Neuron (in vitro differentiated cells): ENCODE measurements around the gene CNTFR.
A peak's percentile ranks its signal among the peaks of the same experiment; 100 is the strongest.
"Not testable (repeated sequence)": the region's sequence is repeated elsewhere in the genome, so short reads cannot be mapped to it uniquely, and the experiment has no call there.

ENCODE experiments used
- H2AFZ ChIP-seq: one replicate; pipeline ENCODE4 v1.6.1; 2013; ENCODE audit warnings: low read depth, mild to moderate bottlenecking, inconsistent platforms, low read length, moderate library complexity
- H3K27me3 ChIP-seq: one replicate; pipeline ENCODE4 v1.6.1; 2013; ENCODE audit warnings: low read length; ENCODE audit not compliant: insufficient read depth
- H3K36me3 ChIP-seq: one replicate; pipeline ENCODE4 v1.6.1; 2013; ENCODE audit warnings: low read length; ENCODE audit not compliant: insufficient read depth
- H3K4me1 ChIP-seq: one replicate; pipeline ENCODE4 v1.6.1; 2013; ENCODE audit warnings: low read length; ENCODE audit not compliant: insufficient read depth
- H3K4me3 ChIP-seq: 2 replicates; pipeline ENCODE4 v1.5.1; 2013; ENCODE audit warnings: mild to moderate bottlenecking, low read length, moderate library complexity
- H3K9me3 ChIP-seq: one replicate; pipeline ENCODE4 v1.6.1; 2013; ENCODE audit warnings: low read length

CNTFR gene

GRCh38 chr9:34547960-34548611 lies 41.4 kb downstream of the CNTFR start:
- Histone ChIP-seq H3K27me3 (no peaks in the 10 kb centered on the region), H3K4me1 (peaks cover 3% of the 10 kb centered on the region), H3K9me3 (no peaks in the 10 kb centered on the region), H3K36me3 (peaks cover 21% of the 10 kb centered on the region), H2AFZ (no peak overlapping the region), H3K4me3 (no peak overlapping the region)

- no peaks in the 10 kb centered on the region for H3K27me3 ChIP-seq
- no peak overlapping the region for H2AFZ ChIP-seq
- H3K36me3 ChIP-seq, result peaks cover 12% of the 10 kb centered on the region
- H3K4me3 ChIP-seq, result no peak overlapping the region
- no peaks in the 10 kb centered on the region for H3K9me3 ChIP-seq
- peaks cover 3% of the 10 kb centered on the region for H3K4me1 ChIP-seq
Observed at GRCh38 chr9:34546834-34547827, 42.4 kb downstream of the CNTFR start.

- Histone ChIP-seq H3K4me1 (peaks cover 3% of the 10 kb centered on the region), H2AFZ (no peak overlapping the region), H3K9me3 (no peaks in the 10 kb centered on the region), H3K36me3 (peaks cover 5% of the 10 kb centered on the region), H3K27me3 (no peaks in the 10 kb centered on the region), H3K4me3 (no peak overlapping the region)
Observed at GRCh38 chr9:34546102-34546833, 43.3 kb downstream of the CNTFR start.

DNA sequence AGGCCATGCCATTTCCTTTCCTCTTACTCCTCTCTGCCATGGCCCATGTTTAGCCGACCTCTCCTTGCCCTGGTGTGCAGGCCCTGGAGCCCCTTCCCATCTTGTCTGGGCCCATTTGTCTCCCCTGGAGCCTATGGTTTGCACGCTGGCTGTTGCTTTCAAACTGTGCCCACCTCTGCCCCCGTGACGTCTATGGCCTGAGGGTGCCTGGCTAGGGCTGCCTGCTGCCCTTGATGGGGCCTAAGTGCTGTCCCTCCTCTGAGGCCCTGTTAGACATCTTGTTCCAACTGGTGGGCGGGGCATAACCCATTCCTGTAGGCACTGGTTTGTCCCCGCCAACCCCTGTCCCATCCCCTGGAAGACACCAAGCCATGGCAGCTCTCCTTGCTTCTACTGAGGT lies 44.0 kb downstream of the CNTFR start:
- Histone ChIP-seq H3K4me3 (no peak overlapping the region), H3K27me3 (no peaks in the 10 kb centered on the region), H2AFZ (no peak overlapping the region), H3K36me3 (no peaks in the 10 kb centered on the region), H3K9me3 (no peaks in the 10 kb centered on the region), H3K4me1 (peaks cover 3% of the 10 kb centered on the region)

GRCh38 chr9:34544035-34544434 lies 45.5 kb downstream of the CNTFR start:
- peaks cover 3% of the 10 kb centered on the region for H3K4me1 ChIP-seq
- H3K9me3 ChIP-seq, result no peaks in the 10 kb centered on the region
- H3K36me3 ChIP-seq, result no peaks in the 10 kb centered on the region
- H3K27me3 ChIP-seq, result no peaks in the 10 kb centered on the region
- H2AFZ ChIP-seq, result no peak overlapping the region
- no peak overlapping the region for H3K4me3 ChIP-seq

- Histone ChIP-seq H3K27me3 (no peaks in the 10 kb centered on the region), H2AFZ (no peak overlapping the region), H3K4me3 (no peak overlapping the region), H3K9me3 (no peaks in the 10 kb centered on the region), H3K4me1 (no peaks in the 10 kb centered on the region), H3K36me3 (no peaks in the 10 kb centered on the region)
Observed at GRCh38 chr9:34541540-34541939, 48.0 kb downstream of the CNTFR start.

DNA sequence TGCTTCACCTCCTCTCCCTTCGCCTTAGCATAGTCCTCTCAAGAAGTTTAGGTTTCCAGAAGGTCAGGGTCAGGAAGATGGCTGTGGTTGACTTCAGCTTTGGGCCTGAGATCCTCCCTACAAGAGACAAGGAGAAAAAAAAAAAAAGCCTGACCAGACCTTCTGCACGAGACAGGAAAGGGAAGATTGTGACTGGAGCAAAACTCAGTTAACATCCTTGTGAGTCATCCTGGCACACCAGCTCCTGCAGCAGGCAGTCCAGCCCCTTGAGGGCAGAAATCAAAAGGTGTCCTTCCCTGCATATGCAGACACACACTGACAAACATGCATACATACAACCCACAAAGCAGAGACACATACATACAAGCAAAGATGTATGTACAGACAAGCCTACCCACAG lies 48.7 kb downstream of the CNTFR start:
- H3K9me3 ChIP-seq, result no peaks in the 10 kb centered on the region
- H3K27me3 ChIP-seq, result no peaks in the 10 kb centered on the region
- no peak overlapping the region for H3K4me3 ChIP-seq
- H2AFZ ChIP-seq, result no peak overlapping the region
- H3K36me3 ChIP-seq, result no peaks in the 10 kb centered on the region
- no peaks in the 10 kb centered on the region for H3K4me1 ChIP-seq

DNA sequence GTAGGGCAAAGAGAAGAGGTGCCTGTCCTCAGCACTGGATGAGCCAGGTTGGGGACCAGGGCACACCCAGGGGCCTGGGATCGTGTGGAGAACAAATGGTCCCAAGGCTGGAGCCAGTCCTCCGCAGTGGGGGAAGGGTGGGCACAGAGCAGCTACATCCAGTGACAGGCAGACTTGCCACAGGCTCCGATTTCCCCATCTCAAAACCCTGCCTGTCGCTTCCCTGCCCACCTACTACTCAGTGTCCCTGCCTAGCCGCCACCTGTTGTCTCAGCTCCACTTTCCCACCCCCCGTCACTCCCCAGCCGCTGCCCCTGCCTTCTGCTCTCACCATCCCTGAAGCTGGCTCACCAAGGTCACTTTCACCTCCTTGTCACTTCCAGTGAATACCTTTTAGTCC lies 52.8 kb downstream of the CNTFR start:
- Histone ChIP-seq H3K4me3 (no peak overlapping the region), H3K4me1 (no peaks in the 10 kb centered on the region), H3K9me3 (no peaks in the 10 kb centered on the region), H3K27me3 (peaks cover 6% of the 10 kb centered on the region), H3K36me3 (no peaks in the 10 kb centered on the region), H2AFZ (no peak overlapping the region)

- H3K27me3 ChIP-seq, H2AFZ ChIP-seq, H3K4me1 ChIP-seq, H3K36me3 ChIP-seq, H3K9me3 ChIP-seq, H3K4me3 ChIP-seq: not testable (repeated sequence)
Observed at GRCh38 chr9:34532041-34532440, 57.5 kb downstream of the CNTFR start.

DNA sequence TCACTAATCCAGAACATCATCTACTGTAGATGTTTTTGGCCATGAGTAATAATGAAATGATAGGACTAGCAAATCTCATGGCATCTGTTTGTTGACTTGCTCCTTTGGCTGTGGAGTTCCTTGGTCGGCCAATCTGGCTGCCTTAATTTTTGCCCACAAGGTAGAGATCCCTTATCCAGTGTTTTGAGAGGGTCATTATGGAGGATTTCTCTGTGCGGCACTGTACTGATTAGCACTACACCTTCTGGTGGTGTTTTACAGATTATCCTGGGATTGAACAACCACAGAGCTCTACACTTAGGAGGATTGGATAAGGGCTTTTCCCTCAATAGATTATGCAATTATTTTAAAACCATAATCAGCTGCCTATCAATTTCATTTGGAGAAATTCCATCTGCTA lies 63.5 kb downstream of the CNTFR start:
- peaks cover 13% of the 10 kb centered on the region for H3K4me1 ChIP-seq
- H3K36me3 ChIP-seq, result no peaks in the 10 kb centered on the region
- H2AFZ ChIP-seq, result no peak overlapping the region
- no peak overlapping the region for H3K4me3 ChIP-seq
- no peaks in the 10 kb centered on the region for H3K9me3 ChIP-seq
- no peaks in the 10 kb centered on the region for H3K27me3 ChIP-seq

GRCh38 chr9:34524349-34524748 lies 65.2 kb downstream of the CNTFR start:
- Histone ChIP-seq H3K27me3 (no peaks in the 10 kb centered on the region), H3K9me3 (no peaks in the 10 kb centered on the region), H3K4me3 (no peak overlapping the region), H2AFZ (no peak overlapping the region), H3K4me1 (peaks cover 13% of the 10 kb centered on the region), H3K36me3 (no peaks in the 10 kb centered on the region)

DNA sequence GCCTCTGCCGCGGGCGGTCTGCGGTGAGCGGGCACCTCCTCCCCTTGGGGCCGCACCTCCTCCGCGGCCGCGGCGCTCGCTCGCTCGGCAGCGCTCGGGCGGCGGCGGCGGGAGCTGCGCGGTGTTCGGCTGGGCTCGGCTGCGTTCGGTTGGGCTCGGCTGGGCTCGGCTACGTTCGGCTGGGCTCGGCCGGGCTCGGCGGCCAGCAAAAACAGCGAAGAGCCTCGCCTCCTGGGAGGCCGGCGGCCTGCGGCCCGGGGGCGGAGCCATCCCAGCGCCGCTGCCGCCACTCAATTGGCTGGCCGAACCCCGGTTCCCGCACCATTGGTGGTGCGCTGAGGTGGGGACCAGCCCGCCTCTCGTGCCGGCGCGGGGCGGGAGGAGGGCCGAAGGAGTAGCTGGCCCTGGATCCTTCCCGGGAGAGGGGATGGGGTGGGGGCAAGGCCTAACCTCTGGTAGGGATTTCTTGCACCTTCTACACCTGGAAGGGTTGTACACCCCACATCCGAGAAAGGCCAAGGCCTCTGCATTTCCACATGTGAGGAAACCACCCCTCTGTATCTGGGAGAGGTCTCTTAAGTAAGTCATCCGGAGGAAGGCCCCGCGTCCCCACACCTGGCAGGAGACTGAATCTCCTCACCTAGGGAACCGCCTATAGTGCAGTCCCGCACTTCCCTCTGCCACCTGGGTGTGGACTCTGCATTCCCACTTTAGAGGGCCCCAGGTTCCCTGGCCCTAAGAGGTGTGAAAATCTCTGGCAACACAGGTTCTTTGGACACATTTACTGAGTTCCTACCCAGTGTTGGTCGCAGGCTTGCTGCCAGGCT lies 66.3 kb downstream of the CNTFR start, which contains the start of gene ENHO:
Gene ENHO (minus strand): TSS at position 20 of the 827 bp plus-strand sequence. CDS start 1,295 bp downstream, outside the sequence.
- Histone ChIP-seq H3K4me1 (peaks cover 13% of the 10 kb centered on the region), H3K9me3 (no peaks in the 10 kb centered on the region), H3K36me3 (no peaks in the 10 kb centered on the region), H3K4me3 (peak within 1 kb of the TSS; percentile 60), H3K27me3 (no peaks in the 10 kb centered on the region), H2AFZ (peak within 1 kb of the TSS; percentile 93)
